OCI-LY7 (cell line): Measurements from ENCODE around the gene NELFA.

Experiments
- CTCF ChIP-seq: fragments of 200-600 bp; sonication (generic); conservative IDR thresholded peaks from 2 replicates; pipeline ENCODE4 v1.5.1; 2014; ENCODE audit warnings: mild to moderate bottlenecking, antibody characterized with exemption, low read length, moderate library complexity, mixed read lengths
- EZH2phosphoT487 ChIP-seq: fragments of 200-600 bp; sonication (generic); IDR thresholded peaks from 2 replicates; pipeline ENCODE4 v1.6.1; 2018; ENCODE audit warnings: low read depth, borderline replicate concordance, mild to moderate bottlenecking, mixed run types, antibody characterized with exemption, low read length, moderate library complexity, mixed read lengths

GRCh38 chr4:1983846-1984405 lies 24.8 kb downstream of the NELFA start:
- TF ChIP-seq CTCF (no peak), EZH2phosphoT487 (no peak)
